A549 (cell line): ENCODE results near the gene PTPRN2. TPM values are rescaled to one million over a fixed set of nuclear protein-coding genes. Genes with fewer than 3 reads are reported as not detected.

Source experiments
- ATAC-seq, 2 experiments: fragments of 200-7000 bp in 1 of 2; fragments of >200 bp in 1 of 2; cut with Nextera tagmentation in 1 of 2; cut with Tn5 transposase in 1 of 2; 3 replicates each; pipeline versions ENCODE4 v1.8.0 to v1.9.1; 2018 to 2020; ENCODE audit warnings: mild to moderate bottlenecking in 1 of 2, moderate library complexity in 1 of 2
- CTCF ChIA-PET: fragments of 300-600 bp; sonication (Branson Sonifier 250); formaldehyde crosslinking; extraction: SDS; loops from one replicate; lab custom pipeline; 2021; ENCODE audit warnings: antibody characterized with exemption, inconsistent platforms; lab: Yijun Ruan, JAX
- POLR2A ChIA-PET: fragments of 350-600 bp; formaldehyde crosslinking; extraction: SDS; loops from one replicate; lab custom pipeline; 2021; ENCODE audit warnings: antibody characterized with exemption, inconsistent platforms; lab: Yijun Ruan, JAX
- DNase-seq, 2 experiments: peaks; one replicate each; pipeline versions ENCODE4 v3.0.0 to v3.0.0-alpha.2; 2011 to 2016; ENCODE audit warnings: low read depth in 1 of 2, low spot score in 1 of 2
- FAIRE-seq: peaks from 2 replicates; lab custom pipeline; 2011; peaks lifted over from hg19 to GRCh38; lab: Jason Lieb, UNC
- H3K27ac ChIP-seq, 2 experiments: fragments of >200 bp; sonication (Bioruptor Twin); formaldehyde crosslinking; 3 replicates each; pipeline ENCODE4 v1.5.1; 2016 to 2017
- H3K4me1 ChIP-seq: fragments of >200 bp; sonication (Bioruptor Twin); formaldehyde crosslinking; 3 replicates; pipeline ENCODE4 v1.6.1; 2016
- H3K4me2 ChIP-seq: fragments of >200 bp; sonication (Bioruptor Twin); formaldehyde crosslinking; 3 replicates; pipeline ENCODE4 v1.6.1; 2016
- H3K4me3 ChIP-seq: fragments of >200 bp; sonication (Bioruptor Twin); formaldehyde crosslinking; 3 replicates; pipeline ENCODE4 v1.5.1; 2016
- H3K9me3 ChIP-seq: fragments of >200 bp; sonication (Bioruptor Twin); formaldehyde crosslinking; 3 replicates; pipeline ENCODE4 v1.6.1; 2016
- BCL3 ChIP-seq: fragments of >200 bp; sonication (Bioruptor Twin); formaldehyde crosslinking; IDR thresholded peaks from 3 replicates; pipeline ENCODE4 v1.6.1; 2016
- BHLHE40 ChIP-seq: IDR thresholded peaks from 2 replicates; pipeline ENCODE4 v1.6.1; 2012; ENCODE audit warnings: low read depth, low read length, inconsistent platforms
- CHD2 ChIP-seq: fragments of 150-350 bp; IDR thresholded peaks from 2 replicates; pipeline ENCODE4 v1.6.1; 2014; ENCODE audit warnings: low read length; ENCODE audit not compliant: partially characterized antibody
- CHD4 ChIP-seq: fragments of 200-600 bp; sonication (generic); IDR thresholded peaks from 2 replicates; pipeline ENCODE4 v1.6.1; 2016; ENCODE audit warnings: antibody characterized with exemption, mild to moderate bottlenecking, borderline replicate concordance
- CTCF ChIP-seq: fragments of >200 bp; sonication (Bioruptor Twin); formaldehyde crosslinking; IDR thresholded peaks from 3 replicates; pipeline ENCODE4 v1.5.1; 2016
- EHMT2 ChIP-seq: fragments of 200-600 bp; sonication (generic); IDR thresholded peaks from 2 replicates; pipeline ENCODE4 v1.6.1; 2016; ENCODE audit warnings: antibody characterized with exemption, low read depth, mild to moderate bottlenecking, moderate library complexity
- ELK1 ChIP-seq: fragments of 150-350 bp; IDR thresholded peaks from 2 replicates; pipeline ENCODE4 v1.6.1; 2014; ENCODE audit warnings: low read depth, mild to moderate bottlenecking, low read length
- EP300 ChIP-seq, 2 experiments: fragments of >200 bp; sonication (Bioruptor Twin); formaldehyde crosslinking; IDR thresholded peaks; 2 replicates in 1 of 2; 3 replicates in 1 of 2; pipeline ENCODE4 v1.6.1; 2016 to 2017
- ESRRA ChIP-seq: fragments of 150-350 bp; IDR thresholded peaks from 2 replicates; pipeline ENCODE4 v1.6.1; 2014; ENCODE audit warnings: mild to moderate bottlenecking, low read length, borderline replicate concordance
- GATA3 ChIP-seq: IDR thresholded peaks from 2 replicates; pipeline ENCODE4 v1.6.1; 2012; ENCODE audit warnings: borderline replicate concordance
- HES2 ChIP-seq: fragments of >200 bp; sonication (Bioruptor Twin); formaldehyde crosslinking; IDR thresholded peaks from 2 replicates; pipeline ENCODE4 v1.6.1; 2016
- HOXA7 ChIP-seq: fragments of 250-450 bp; sonication (Bioruptor Pico); IDR thresholded peaks from 2 replicates; pipeline ENCODE4 v1.5.0; 2020; ENCODE audit warnings: mild to moderate bottlenecking, moderate library complexity
- HOXB13 ChIP-seq: fragments of 250-450 bp; sonication (Bioruptor Pico); IDR thresholded peaks from 2 replicates; pipeline ENCODE4 v1.5.0; 2020; ENCODE audit warnings: low read depth, mild to moderate bottlenecking, moderate library complexity
- HOXB5 ChIP-seq: fragments of 250-450 bp; sonication (Bioruptor Pico); IDR thresholded peaks from 2 replicates; pipeline ENCODE4 v1.5.0; 2020; ENCODE audit warnings: mild to moderate bottlenecking, moderate library complexity
- JUN ChIP-seq, 2 experiments: fragments of >200 bp; sonication (Bioruptor Twin); formaldehyde crosslinking; IDR thresholded peaks; 2 replicates in 1 of 2; 3 replicates in 1 of 2; pipeline ENCODE4 v1.6.1; 2016 to 2017
- KDM1A ChIP-seq: fragments of 200-600 bp; sonication (generic); IDR thresholded peaks from 2 replicates; pipeline ENCODE4 v1.6.1; 2016; ENCODE audit warnings: low read depth, mild to moderate bottlenecking
- MAZ ChIP-seq: fragments of 150-350 bp; IDR thresholded peaks from 2 replicates; pipeline ENCODE4 v1.6.1; 2014; ENCODE audit warnings: antibody characterized with exemption, low read depth, low read length, borderline replicate concordance
- MYC ChIP-seq: IDR thresholded peaks from 2 replicates; pipeline ENCODE4 v1.6.1; 2012; ENCODE audit warnings: mild to moderate bottlenecking, inconsistent platforms, low read length, improper control_type of control experiment, borderline replicate concordance
- NR3C1 ChIP-seq: fragments of >200 bp; sonication (Bioruptor Twin); formaldehyde crosslinking; IDR thresholded peaks from 3 replicates; pipeline ENCODE4 v1.6.1; 2017
- PHF8 ChIP-seq: fragments of 200-600 bp; sonication (generic); IDR thresholded peaks from 2 replicates; pipeline ENCODE4 v1.6.1; 2016; ENCODE audit warnings: low read depth, mild to moderate bottlenecking, antibody characterized with exemption, moderate library complexity, borderline replicate concordance
- POLR2AphosphoS2 ChIP-seq: conservative IDR thresholded peaks from 2 replicates; pipeline ENCODE4 v1.6.1; 2012; ENCODE audit warnings: low read length, improper control_type of control experiment, inconsistent platforms
- RAD21 ChIP-seq, 2 experiments: fragments of >200 bp in 1 of 2; sonication (Bioruptor Twin) in 1 of 2; formaldehyde crosslinking in 1 of 2; IDR thresholded peaks in 1 of 2; conservative IDR thresholded peaks in 1 of 2; 2 replicates in 1 of 2; 3 replicates in 1 of 2; pipeline ENCODE4 v1.6.1; 2012 to 2018; ENCODE audit warnings: inconsistent platforms in 1 of 2
- SMC3 ChIP-seq: fragments of >200 bp; sonication (Bioruptor Twin); formaldehyde crosslinking; IDR thresholded peaks from 3 replicates; pipeline ENCODE4 v1.6.1; 2018; ENCODE audit warnings: inconsistent platforms
- TFCP2L1 ChIP-seq: fragments of 250-450 bp; sonication (Bioruptor Pico); IDR thresholded peaks from 2 replicates; pipeline ENCODE4 v1.5.0; 2021; ENCODE audit warnings: mild to moderate bottlenecking
- ZFP36 ChIP-seq: fragments of 450-650 bp; IDR thresholded peaks from 2 replicates; pipeline ENCODE4 v1.6.1; 2014; ENCODE audit warnings: borderline replicate concordance; ENCODE audit not compliant: partially characterized antibody
- WGBS: methylation state at CpG from one replicate; pipeline ENCODE4 v1.1.6; 2017; ENCODE audit errors: missing lambda C conversion rate; 5-methylcytosine and 5-hydroxymethylcytosine counted together
- polyA plus RNA-seq, 4 experiments: library from polyadenylated mRNA; depleted of rRNA in 3 of 4; stranded (reverse); fragments of >200 nt; fragmentation: RNase III in 1 of 4; extraction: RNeasy Plus Mini Kit Qiagen cat#74134 plus additional on column Dnase treatment in 1 of 4; gene quantifications; 2 replicates in 3 of 4; 3 replicates in 1 of 4; pipeline ENCODE4 v1.2.3, GENCODE V29; 2011 to 2017

The PTPRN2 gene
- polyA plus RNA-seq, 2 of the 4 experiments (the other 2 are of a cell fraction), result 0.41 to 1.2 TPM

DNA sequence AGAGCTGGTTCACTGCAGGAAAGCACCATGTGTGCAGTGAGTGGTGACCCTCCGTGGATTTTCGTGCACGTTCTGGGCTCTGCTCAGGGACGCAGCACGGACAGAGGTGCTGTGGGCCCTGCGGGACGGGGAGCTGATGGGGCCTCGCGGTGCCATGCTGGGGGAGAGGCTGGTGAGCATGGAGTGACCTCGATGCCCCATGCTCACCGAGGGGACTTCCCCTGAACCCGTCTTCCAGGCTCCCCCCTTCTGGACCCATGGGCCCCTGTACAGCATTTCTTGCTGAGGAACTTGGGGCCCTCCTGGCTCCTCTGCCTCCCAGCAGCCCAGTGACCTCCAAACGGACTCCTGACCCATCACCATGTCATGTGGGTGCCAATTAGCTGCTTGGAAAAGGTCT is 997.1 kb downstream of the PTPRN2 start:
- ATAC-seq (no peak), FAIRE-seq (no peak), DNase-seq (no peak)
- Histone ChIP-seq H3K9me3 (no peaks in the 10 kb centered on the region), H3K4me2 (no peak overlapping the region), H3K27ac (no peak overlapping the region), H3K4me1 (no peaks in the 10 kb centered on the region), H3K4me3 (no peak overlapping the region)
- POLR2A ChIA-PET, result no interaction called here
- TF ChIP-seq CTCF, result no peak
- no peak for TF ChIP-seq BCL3
- TF ChIP-seq HES2, result no peak
- no peak for TF ChIP-seq JUN (IDR thresholded peaks at IDR 0.05)
- no peak for TF ChIP-seq HOXB5 (CRISPR knock-in tag)
- no peak for TF ChIP-seq EP300 (IDR thresholded peaks at IDR 0.05)
- TF ChIP-seq GATA3, result no peak
- TF ChIP-seq HOXA7 (CRISPR knock-in tag), result no peak
- CTCF ChIA-PET, result interaction anchor here (0.6 kb wide), 1 partner anchor 1339 kb away, joined by 3 read pairs; no protein-coding TSS in a partner anchor
- 26% methylated on average over 13 of the region's 13 CpGs for WGBS

- ChIA-PET CTCF (no interaction called here), POLR2A (no interaction called here)
- DNase-seq, result no peak
- Histone ChIP-seq H3K4me3 (no peak overlapping the region), H3K27ac (no peak overlapping the region), H3K9me3 (no peaks in the 10 kb centered on the region), H3K4me2 (no peak overlapping the region), H3K4me1 (no peaks in the 10 kb centered on the region)
- FAIRE-seq, result no peak
- TF ChIP-seq HOXB13 (no peak), CHD4 (no peak), ELK1 (no peak), SMC3 (no peak), ESRRA (no peak), CHD2 (no peak)
- ATAC-seq, result no peak
- 47% methylated on average over 11 of the region's 11 CpGs for WGBS
Measured at GRCh38 chr7:157589680-157590079, 997.9 kb downstream of the PTPRN2 start.

GRCh38 chr7:157587805-157588560 is 999.6 kb downstream of the PTPRN2 start:
- no peak overlapping the region for H3K4me3 ChIP-seq
- TF ChIP-seq KDM1A, result no peak
- TF ChIP-seq BHLHE40, result no peak
- no peak for TF ChIP-seq POLR2AphosphoS2
- TF ChIP-seq PHF8, result no peak
- no peak for TF ChIP-seq MAZ
- TF ChIP-seq EHMT2, result no peak
- TF ChIP-seq ZFP36, result no peak
- TF ChIP-seq JUN (IDR thresholded peaks at IDR 0.05), result no peak
- no peak for TF ChIP-seq SMC3
- no peak for TF ChIP-seq NR3C1
- TF ChIP-seq MYC, result no peak
- TF ChIP-seq CTCF, result no peak
- TF ChIP-seq TFCP2L1, result no peak
- no peak for TF ChIP-seq RAD21 (conservative IDR thresholded peaks at IDR 0.05 in 1 of 2, IDR thresholded peaks at IDR 0.05 in 1 of 2)
- TF ChIP-seq, all 56 proteins: peak for 0
- Histone ChIP-seq H3K9me3 (no peaks in the 10 kb centered on the region), H3K4me2 (no peak overlapping the region), H3K4me1 (no peaks in the 10 kb centered on the region), H3K27ac (no peak overlapping the region)
- ChIA-PET POLR2A (no interaction called here), CTCF (interaction anchor here (1.1 kb wide), 1 partner anchor 32 kb away, joined by 3 read pairs; no protein-coding TSS in a partner anchor)
- WGBS, result 47% methylated on average over 17 of the region's 34 CpGs
- DNase-seq, result no peak
- no peak for ATAC-seq
- no peak for FAIRE-seq
